SU-DHL-6 (cell line): ENCODE results near the gene TRIP11.

Experiments
- EZH2phosphoT487 ChIP-seq: fragments of 200-600 bp; sonication (generic), shearing (Covaris generic); conservative IDR thresholded peaks from 2 replicates; pipeline ENCODE4 v1.6.1; 2018; ENCODE audit warnings: mild to moderate bottlenecking, antibody characterized with exemption, low read length, moderate library complexity, mixed read lengths
- TF ChIP-seq, protein P1 (sequence below): fragments of 200-600 bp; sonication (generic); IDR thresholded peaks from one replicate; pipeline ENCODE4 v1.5.1; 2017; ENCODE audit warnings: antibody characterized with exemption, mild to moderate bottlenecking, low read length, moderate library complexity; ENCODE audit not compliant: insufficient read depth, poor library complexity, severe bottlenecking

DNA sequence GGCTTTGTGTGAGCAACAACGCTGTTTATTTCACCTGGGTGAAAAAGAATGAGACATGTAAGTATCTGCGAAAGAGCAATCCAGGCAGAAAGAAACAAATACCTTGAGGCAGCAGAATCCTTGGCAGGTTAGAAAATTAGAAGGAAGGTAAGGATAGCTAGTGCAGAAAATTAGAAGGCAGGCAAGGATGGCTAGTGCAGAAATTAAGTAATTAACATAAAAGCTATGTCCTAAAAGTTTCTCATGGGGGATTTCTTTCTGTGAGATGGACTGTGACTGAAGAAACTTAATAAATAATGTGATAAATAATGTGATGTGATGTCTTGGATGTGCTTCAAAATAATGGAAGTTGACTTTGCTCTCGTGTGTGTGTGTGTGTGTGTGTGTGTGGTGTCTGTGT lies 9.9 kb upstream of the TRIP11 start:
- TF ChIP-seq, protein P1, sequence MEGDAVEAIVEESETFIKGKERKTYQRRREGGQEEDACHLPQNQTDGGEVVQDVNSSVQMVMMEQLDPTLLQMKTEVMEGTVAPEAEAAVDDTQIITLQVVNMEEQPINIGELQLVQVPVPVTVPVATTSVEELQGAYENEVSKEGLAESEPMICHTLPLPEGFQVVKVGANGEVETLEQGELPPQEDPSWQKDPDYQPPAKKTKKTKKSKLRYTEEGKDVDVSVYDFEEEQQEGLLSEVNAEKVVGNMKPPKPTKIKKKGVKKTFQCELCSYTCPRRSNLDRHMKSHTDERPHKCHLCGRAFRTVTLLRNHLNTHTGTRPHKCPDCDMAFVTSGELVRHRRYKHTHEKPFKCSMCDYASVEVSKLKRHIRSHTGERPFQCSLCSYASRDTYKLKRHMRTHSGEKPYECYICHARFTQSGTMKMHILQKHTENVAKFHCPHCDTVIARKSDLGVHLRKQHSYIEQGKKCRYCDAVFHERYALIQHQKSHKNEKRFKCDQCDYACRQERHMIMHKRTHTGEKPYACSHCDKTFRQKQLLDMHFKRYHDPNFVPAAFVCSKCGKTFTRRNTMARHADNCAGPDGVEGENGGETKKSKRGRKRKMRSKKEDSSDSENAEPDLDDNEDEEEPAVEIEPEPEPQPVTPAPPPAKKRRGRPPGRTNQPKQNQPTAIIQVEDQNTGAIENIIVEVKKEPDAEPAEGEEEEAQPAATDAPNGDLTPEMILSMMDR = no peak
- TF ChIP-seq EZH2phosphoT487 = no peak
